Activated T-cell treated with anti-CD3 and anti-CD28 coated beads, Interleukin-2, amount 50 U/mL, for 4 hours (primary cell): ENCODE measurements around the gene PIR. TPM values are rescaled to one million over a fixed set of nuclear protein-coding genes. Genes with fewer than 3 reads are reported as not detected.

Source experiments
- total RNA-seq, 3 donors: library from RNA; stranded (reverse); gene quantifications; one replicate each; pipeline ENCODE4 v1.2.1, GENCODE V29; 2021

PIR gene
- total RNA-seq, 3 donors from 2014 or later, result 0.73 to 1.0 (median 1.0) TPM

Other genes starting within 250 kb of the PIR start
- under 1 TPM in 1 of 3 donors, not detected in 2; 0.27 TPM for gene ASB9, start 223.2 kb downstream of the PIR start, total RNA-seq
- not detected for gene ASB11, start 177.7 kb downstream of the PIR start, total RNA-seq
- 10 to 100 TPM; 17.0 to 22.8 (median 17.5) TPM for gene PIGA, start 157.8 kb downstream of the PIR start, total RNA-seq
- gene VEGFD, start 108.9 kb downstream of the PIR start, total RNA-seq, result not detected
- gene BMX, start 7.5 kb upstream of the PIR start, total RNA-seq, result not detected
- under 1 TPM in 1 of 3 donors, not detected in 2; 0.14 TPM for gene ACE2, start 107.6 kb upstream of the PIR start, total RNA-seq
- gene CLTRN, start 171.5 kb upstream of the PIR start, total RNA-seq, result under 1 TPM in 1 of 3 donors, not detected in 2; 0.16 TPM
- 1 to 10 TPM; 3.7 to 5.4 (median 5.2) TPM for gene CA5B, start 244.9 kb upstream of the PIR start, total RNA-seq